Measurements from ENCODE around the gene MEG3.

- no peak for TF ChIP-seq POLR2A (IDR thresholded peaks at IDR 0.05; ENCODE audit: low read depth, low read length)
- TF ChIP-seq TAF1 (IDR thresholded peaks at IDR 0.05; ENCODE audit: low read depth, low read length), result no peak
- TF ChIP-seq POLR2AphosphoS5 (IDR thresholded peaks at IDR 0.05; ENCODE audit: low read depth, low read length), result no peak
- TF ChIP-seq SPI1 (IDR thresholded peaks at IDR 0.05; ENCODE audit: low read depth, low read length), result no peak
- TF ChIP-seq PAX5 (IDR thresholded peaks at IDR 0.05; ENCODE audit: insufficient read depth, low read length, severe bottlenecking), result no peak
These were observed 53.3 kb downstream of the MEG3 start for GRCh38 chr14:100879194-100879593.
